Breast epithelium (tissue), 3 donors: ENCODE measurements around the gene MAN1C1.
"Not testable (repeated sequence)": the region's sequence is repeated elsewhere in the genome, so short reads cannot be mapped to it uniquely, and the experiment has no call there.

Experiments
- POLR2A ChIP-seq: fragments of 450-650 bp; IDR thresholded peaks from one replicate; pipeline ENCODE4 v1.6.1; 2016; ENCODE audit warnings: antibody characterized with exemption, mild to moderate bottlenecking, moderate library complexity
- POLR2AphosphoS5 ChIP-seq, 3 donors: sonication (generic); formaldehyde crosslinking; IDR thresholded peaks; one replicate each; pipeline ENCODE4 v1.6.1; 2017; ENCODE audit warnings: antibody characterized with exemption in 3 of 3
- TF ChIP-seq, protein P1 (sequence below), 3 donors: fragments of 450-650 bp; IDR thresholded peaks; one replicate each; pipeline ENCODE4 v1.5.1; 2016 to 2017; ENCODE audit warnings: antibody characterized with exemption in 3 of 3, mild to moderate bottlenecking in 3 of 3, moderate library complexity in 3 of 3

GRCh38 chr1:25734991-25735390, 118.4 kb downstream of the MAN1C1 start:
- TF ChIP-seq, protein P1, sequence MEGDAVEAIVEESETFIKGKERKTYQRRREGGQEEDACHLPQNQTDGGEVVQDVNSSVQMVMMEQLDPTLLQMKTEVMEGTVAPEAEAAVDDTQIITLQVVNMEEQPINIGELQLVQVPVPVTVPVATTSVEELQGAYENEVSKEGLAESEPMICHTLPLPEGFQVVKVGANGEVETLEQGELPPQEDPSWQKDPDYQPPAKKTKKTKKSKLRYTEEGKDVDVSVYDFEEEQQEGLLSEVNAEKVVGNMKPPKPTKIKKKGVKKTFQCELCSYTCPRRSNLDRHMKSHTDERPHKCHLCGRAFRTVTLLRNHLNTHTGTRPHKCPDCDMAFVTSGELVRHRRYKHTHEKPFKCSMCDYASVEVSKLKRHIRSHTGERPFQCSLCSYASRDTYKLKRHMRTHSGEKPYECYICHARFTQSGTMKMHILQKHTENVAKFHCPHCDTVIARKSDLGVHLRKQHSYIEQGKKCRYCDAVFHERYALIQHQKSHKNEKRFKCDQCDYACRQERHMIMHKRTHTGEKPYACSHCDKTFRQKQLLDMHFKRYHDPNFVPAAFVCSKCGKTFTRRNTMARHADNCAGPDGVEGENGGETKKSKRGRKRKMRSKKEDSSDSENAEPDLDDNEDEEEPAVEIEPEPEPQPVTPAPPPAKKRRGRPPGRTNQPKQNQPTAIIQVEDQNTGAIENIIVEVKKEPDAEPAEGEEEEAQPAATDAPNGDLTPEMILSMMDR (IDR thresholded peaks at IDR 0.05): not testable (repeated sequence)
- not testable (repeated sequence) for TF ChIP-seq POLR2AphosphoS5 (IDR thresholded peaks at IDR 0.05); POLR2A
